Hindlimb muscle (tissue), 1 donor: ENCODE results near the gene ARHGAP4. TPM values are rescaled to one million over a fixed set of nuclear protein-coding genes. Genes with fewer than 3 reads are reported as not detected.

ENCODE experiments used
- DNase-seq: peaks from one replicate; pipeline ENCODE4 v3.0.0-alpha.2; 2013
- polyA plus RNA-seq: library from polyadenylated mRNA; unstranded; fragments of 120-200 nt; gene quantifications from one replicate; pipeline ENCODE4 v1.2.1, GENCODE V29; 2013; ENCODE audit not compliant: insufficient read length

ARHGAP4 gene
- polyA plus RNA-seq, 1 donor: 26.4 TPM

- no peak for DNase-seq
These were observed 47.0 kb downstream of the ARHGAP4 start for GRCh38 chrX:153878969-153879653.

DNA sequence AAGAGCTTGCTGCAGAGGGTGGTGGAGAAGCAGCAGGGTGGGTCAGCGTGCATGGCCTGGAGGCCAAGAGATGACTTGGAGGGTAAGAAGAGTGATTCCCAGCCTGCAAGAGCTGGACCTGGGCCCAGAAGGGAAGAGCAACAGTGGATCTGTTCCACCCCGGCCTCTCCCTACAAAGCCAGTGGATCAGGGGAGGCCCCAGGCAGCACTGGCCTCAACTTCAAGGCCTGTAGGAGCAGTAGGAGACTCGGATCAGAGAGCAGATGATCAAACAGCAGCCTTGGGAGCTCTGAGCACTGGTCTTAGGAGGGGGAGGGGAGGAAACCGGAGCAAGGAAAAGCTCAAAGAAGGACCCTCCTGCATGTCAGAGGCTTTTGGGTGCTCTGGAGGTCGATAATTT, 47.7 kb downstream of the ARHGAP4 start:
- no peak for DNase-seq

DNA sequence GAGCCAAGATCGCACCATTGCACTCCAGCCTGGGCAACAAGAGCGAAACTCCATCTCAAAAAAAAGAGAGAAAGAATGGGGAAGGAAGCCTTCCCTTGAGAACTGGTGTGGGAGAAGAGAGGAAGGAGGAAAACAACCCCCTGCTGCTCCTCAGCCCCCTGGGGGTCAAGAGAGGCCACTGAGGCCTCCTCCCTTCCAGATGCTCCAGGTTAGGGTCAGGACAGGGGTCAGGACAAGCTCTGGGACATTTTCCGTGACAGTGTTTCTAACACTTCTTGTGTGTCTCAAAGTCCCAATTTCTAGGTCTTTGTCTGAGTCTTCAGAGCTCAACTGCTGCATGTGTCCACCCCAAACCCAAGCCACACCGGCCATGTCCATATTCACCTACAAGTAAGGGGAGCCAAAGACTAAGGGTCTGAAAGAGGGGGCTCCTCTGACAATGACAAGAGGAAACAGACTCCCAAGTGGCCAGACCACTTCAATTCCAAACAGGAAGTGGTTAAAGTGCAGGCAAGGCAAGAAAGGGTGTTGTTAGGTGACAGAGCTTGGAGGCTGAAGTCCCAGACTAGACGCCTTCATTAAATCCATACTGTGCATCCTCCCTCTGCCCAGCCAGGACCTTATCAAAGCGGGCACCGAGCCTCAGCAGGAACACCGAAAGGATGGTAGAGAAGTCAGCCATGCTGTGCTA, 48.3 kb downstream of the ARHGAP4 start:
- DNase-seq: no peak

GRCh38 chrX:153876112-153876491, 50.0 kb downstream of the ARHGAP4 start:
- no peak for DNase-seq

GRCh38 chrX:153875391-153876111, 50.5 kb downstream of the ARHGAP4 start:
- DNase-seq: peak; percentile 55

DNA sequence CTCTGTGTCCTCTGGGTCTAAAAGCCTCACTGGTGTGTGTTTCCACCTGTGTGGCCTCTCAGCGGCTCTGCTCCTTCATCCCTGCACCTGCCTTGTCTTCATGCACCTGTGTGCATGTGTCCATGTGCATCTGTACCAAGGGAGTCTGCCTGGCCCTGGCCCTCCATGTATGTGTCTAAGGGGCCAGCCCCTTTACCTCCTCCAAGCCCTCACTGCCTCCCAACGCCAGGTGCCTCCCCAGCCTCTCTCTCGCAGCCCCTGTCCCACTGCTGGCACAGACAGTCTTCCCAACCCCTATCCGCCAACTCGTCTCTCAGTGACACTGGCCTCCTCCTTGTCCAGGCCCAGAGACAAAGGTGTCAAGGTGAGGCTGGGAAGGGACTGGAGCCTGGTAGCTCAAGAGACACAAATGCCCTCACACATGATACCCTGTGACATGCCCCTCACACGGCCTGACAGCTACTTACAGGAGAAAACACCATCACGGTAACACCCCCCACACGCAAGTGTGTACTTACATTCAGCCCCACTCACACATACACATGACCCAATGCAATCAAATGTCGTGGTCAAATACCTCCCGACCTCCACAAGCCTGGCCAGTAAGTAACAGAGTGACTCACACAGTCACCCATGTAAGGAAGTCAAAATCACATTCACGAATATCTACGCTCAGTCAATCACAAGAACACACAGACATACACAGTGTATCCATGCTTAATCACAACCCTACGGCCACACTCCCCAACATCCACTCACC, 51.5 kb downstream of the ARHGAP4 start:
- no peak for DNase-seq

DNA sequence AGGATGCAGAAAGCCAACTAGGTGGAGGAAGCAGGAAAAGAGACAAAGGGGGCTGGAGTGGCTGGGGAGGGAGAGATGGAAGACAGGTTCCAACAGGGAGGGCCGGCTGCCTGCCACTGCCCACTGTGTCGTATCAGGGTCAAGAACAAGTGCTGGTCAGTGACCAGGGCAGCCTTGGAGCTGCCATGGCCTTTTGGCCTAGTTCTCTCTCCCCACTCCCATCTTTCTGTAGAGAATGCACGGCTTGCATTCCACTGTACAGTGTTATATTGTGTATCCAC, 52.0 kb downstream of the ARHGAP4 start:
- DNase-seq: no peak

GRCh38 chrX:153873282-153874084, 52.6 kb downstream of the ARHGAP4 start:
- DNase-seq: no peak

- DNase-seq: no peak
These were observed 53.9 kb downstream of the ARHGAP4 start for GRCh38 chrX:153871946-153872878.

- DNase-seq: no peak
These were observed 54.6 kb downstream of the ARHGAP4 start for GRCh38 chrX:153871451-153871850.

DNA sequence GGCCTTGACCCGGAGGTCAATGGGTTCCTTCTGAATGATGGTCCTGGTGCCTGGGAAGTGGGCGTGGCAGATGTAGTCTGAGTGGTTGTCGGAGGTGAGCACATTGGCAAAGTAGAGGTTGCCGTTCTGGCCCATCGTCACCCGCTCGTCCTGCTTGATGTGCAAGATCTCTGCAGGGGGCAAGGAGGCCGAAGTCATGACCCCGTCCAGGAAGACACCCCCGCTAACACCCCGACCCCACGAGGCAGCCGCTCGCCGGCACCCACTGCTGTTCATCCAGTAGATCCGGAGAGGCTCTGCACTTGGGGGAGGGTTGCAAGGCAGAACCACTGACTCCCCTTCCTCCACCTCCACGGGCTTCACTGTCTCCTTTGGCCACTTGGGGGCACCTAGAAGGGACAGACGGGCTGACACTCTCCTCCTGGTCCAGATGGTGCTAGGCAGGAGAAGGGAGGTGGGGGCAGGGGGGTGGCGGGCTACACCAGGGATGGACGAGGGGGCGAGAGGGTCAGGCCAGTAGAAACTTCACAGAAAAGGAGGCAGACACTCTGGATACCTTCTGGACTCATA, 55.2 kb downstream of the ARHGAP4 start:
- DNase-seq: no peak

DNA sequence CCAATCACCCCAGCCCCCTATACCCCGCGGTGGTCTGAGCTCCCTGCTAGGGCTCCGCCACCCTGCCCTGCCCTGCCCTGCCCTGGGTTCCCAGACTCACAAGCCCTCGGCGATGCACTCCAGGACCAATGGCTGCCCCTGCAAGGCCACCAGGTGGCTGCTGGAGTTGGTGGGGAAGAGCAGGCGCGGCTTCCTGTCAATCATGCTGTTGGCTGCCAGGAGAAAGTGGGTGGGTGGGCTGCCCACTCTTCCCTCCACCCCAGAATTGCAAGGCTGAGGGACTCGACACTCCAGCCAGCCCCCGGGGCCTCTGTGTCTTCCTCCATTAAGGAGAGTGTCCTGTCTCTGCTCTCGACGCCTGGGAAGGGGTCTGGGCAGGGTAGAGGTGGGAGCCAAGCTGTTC, 55.8 kb downstream of the ARHGAP4 start:
- no peak for DNase-seq

DNA sequence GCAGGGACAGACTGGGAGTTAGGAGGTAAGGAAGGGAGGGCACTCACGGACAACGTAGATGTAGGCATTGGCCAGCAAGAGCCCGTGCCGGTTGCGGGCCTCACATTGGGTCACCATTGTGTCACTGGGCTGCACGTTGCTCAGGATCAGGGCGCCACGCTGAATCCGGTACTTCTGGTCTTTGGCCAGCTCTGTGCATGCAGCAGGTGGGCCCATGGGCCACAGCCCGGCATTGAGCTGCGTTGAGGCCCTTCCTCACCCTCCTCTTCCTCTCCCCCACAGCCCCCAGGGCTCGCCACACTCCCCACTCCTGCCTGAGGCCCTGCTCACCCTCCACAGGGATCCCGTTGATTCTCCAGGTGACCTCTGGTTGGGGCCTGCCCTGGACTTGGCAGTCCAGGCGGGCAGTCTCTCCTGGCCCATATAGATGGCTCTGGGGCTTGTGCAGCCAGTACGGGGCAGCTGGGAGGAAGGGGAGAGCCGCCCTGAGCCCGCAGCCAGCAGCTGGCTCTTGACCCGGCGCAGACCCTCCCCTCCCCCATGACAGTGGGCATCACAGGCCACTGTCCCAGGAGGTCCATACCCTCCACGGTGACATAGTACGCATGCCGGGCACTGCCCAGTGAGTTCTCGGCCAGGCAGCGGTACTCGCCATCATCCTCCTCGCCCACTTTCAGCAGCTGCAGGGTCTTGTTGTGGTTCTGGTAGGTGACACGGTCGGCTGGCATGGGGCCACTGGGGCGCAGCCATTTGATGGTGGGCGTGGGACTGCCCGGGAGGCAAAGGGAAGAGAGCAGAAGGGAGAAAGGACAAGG, 56.4 kb downstream of the ARHGAP4 start:
- DNase-seq: no peak

DNA sequence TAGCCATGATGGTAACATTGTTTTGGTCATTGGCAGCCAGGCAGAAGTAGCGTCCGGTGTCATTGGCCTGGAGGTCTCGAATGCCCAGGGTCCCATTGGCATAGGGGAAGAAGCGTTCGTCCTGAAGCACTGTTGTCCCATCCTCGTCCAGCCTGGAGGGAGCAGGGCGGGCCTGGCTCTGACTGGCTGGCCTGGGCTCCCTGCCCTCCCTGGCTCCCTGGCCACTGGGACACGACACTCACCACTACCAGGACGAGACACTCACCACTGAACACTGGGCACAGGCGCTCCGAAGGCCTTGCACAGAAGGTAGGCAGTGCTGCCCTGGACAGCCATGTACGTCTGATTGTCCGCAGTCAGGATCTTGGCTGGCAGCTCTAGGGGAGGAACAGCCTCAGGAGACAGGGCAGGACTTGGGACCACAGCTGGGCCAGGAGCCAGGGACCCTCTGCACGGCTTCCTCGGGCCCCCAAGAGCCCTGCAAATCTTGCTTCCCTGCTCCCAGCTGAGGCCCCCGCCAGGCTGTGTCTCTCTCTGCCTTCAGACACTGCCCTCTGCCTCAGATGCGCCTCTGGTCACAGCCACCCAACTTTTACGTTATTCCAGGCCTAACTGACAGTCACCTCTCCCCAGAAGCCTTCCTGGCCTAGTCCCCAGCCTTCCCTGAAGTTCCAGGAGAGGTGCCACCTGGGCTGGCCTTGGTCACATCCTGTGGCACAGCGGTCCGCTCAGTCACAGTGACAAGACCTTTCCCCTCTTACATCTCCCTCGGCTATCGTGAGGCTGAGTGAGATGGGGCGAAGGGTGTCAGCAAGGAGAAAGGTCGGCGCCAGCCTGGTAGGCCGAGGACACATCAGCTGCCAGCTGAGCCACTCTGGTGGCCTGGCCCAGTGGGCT, 57.2 kb downstream of the ARHGAP4 start:
- no peak for DNase-seq

DNA sequence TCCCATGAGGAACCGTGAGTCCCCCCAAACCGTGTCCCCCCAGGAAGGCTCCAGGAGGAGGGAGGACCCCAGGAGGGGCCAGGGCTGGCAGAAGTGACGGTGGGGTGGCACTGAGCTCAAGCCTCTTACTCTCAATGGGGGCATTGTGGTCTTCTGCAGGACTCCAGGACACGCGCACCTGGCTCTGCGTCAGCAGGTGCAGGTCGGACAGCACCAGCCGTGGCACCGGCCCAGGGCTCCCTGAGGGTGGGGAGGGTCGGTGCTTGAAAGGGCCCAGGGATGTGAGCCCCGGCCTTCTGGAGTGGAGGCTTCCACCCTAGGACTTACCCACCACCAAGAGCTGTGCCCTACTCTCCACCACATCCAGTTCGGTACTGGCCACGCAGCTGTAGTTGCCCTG, 58.4 kb downstream of the ARHGAP4 start:
- DNase-seq: no peak

DNA sequence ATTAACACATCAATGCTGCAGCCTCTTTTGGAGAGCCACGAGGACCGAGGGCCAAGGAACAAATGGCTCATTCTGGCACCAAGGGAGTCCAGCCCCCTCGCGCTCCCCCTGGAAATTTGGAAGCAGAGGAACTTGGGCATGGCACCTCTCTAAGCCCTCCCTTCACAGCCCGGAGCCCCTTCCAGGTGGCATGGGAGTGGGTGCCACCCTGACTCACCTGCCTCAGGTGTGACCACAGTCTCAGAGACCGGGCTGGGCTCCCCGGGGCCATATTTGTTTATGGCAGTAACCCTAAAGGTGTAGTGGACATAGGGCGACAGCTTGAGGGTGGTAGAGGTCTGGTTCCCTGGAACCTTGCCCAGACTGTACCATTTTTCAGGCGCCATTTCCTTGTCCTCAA, 58.9 kb downstream of the ARHGAP4 start:
- DNase-seq: no peak

- DNase-seq: no peak
These were observed 59.6 kb downstream of the ARHGAP4 start for GRCh38 chrX:153866302-153867019.

- no peak for DNase-seq
These were observed 60.4 kb downstream of the ARHGAP4 start for GRCh38 chrX:153865685-153866084.

GRCh38 chrX:153865321-153865580, 60.8 kb downstream of the ARHGAP4 start:
- no peak for DNase-seq
